ENCODE data around the gene SLC25A41. TPM values are rescaled to one million over a fixed set of nuclear protein-coding genes. Genes with fewer than 3 reads are reported as not detected.

Gene SLC25A41
- total and polyA plus RNA-seq, 2 of the 13 experiments (the other 11 are each of a cell fraction or from before 2014, with no cell fraction given) = 0.33 to 0.95 TPM

GRCh38 chr19:6464070-6464873 lies 30.7 kb upstream of the SLC25A41 start, which contains the start of gene CRB3 (continued):
- peak; percentile 12; the same call in 1 of the 2 replicates for TF ChIP-seq ZNF574 (CRISPR knock-in tag; IDR thresholded peaks at IDR 0.05)
- TF ChIP-seq HIVEP1 (CRISPR knock-in tag; IDR thresholded peaks at IDR 0.05) = peak; percentile 49; the same call in 1 of the 2 replicates
- TF ChIP-seq PPARG (CRISPR knock-in tag; conservative IDR thresholded peaks at IDR 0.05) = no peak
- TF ChIP-seq PTBP1 (IDR thresholded peaks at IDR 0.05; ENCODE audit: low read depth, low read length, poor library complexity, severe bottlenecking) = no peak
- TF ChIP-seq NFKBIZ (CRISPR knock-in tag; IDR thresholded peaks at IDR 0.05) = no peak
- no peak for TF ChIP-seq TP53 (CRISPR knock-in tag; conservative IDR thresholded peaks at IDR 0.05)
- TF ChIP-seq TSC22D2 (CRISPR knock-in tag; IDR thresholded peaks at IDR 0.05; ENCODE audit: borderline replicate concordance) = no peak
- no peak for TF ChIP-seq TBX3 (IDR thresholded peaks at IDR 0.05; ENCODE audit: borderline replicate concordance)
- TF ChIP-seq TEAD3 (CRISPR knock-in tag; optimal IDR thresholded peaks at IDR 0.05; ENCODE audit: borderline replicate concordance) = peak; percentile 35
- TF ChIP-seq NFYC (CRISPR knock-in tag; IDR thresholded peaks at IDR 0.05) = peak; percentile 21; the same call in 1 of the 2 replicates
- no peak for TF ChIP-seq KIAA2018 (CRISPR knock-in tag; IDR thresholded peaks at IDR 0.05; ENCODE audit: borderline replicate concordance)
- TF ChIP-seq ZNF143 (CRISPR knock-in tag; IDR thresholded peaks at IDR 0.05) = no peak
- peak; percentile 44 for TF ChIP-seq AGO2 (optimal IDR thresholded peaks at IDR 0.05; ENCODE audit: low read depth, low read length)
- no peak for TF ChIP-seq ZNF292 (CRISPR knock-in tag; IDR thresholded peaks at IDR 0.05; ENCODE audit: borderline replicate concordance, low read depth)
- peak; percentile 63; the same call in 1 of the 2 replicates for TF ChIP-seq SRY (CRISPR knock-in tag; IDR thresholded peaks at IDR 0.05)
- TF ChIP-seq, protein P1, sequence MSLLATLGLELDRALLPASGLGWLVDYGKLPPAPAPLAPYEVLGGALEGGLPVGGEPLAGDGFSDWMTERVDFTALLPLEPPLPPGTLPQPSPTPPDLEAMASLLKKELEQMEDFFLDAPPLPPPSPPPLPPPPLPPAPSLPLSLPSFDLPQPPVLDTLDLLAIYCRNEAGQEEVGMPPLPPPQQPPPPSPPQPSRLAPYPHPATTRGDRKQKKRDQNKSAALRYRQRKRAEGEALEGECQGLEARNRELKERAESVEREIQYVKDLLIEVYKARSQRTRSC (CRISPR knock-in tag; IDR thresholded peaks at IDR 0.05; ENCODE audit: low read depth) = no peak
- no peak for TF ChIP-seq SRF (IDR thresholded peaks at IDR 0.05; ENCODE audit: low read depth, low read length)
- no peak for TF ChIP-seq ZNF879 (CRISPR knock-in tag; IDR thresholded peaks at IDR 0.05)
- TF ChIP-seq KMT2A (CRISPR knock-in tag; IDR thresholded peaks at IDR 0.05) = no peak

Data from HepG2 (cell line).